NCI-H2196 (cell line): Measurements from ENCODE around the gene DPP4.
"Not testable (repeated sequence)": the region's sequence is repeated elsewhere in the genome, so short reads cannot be mapped to it uniquely, and the experiment has no call there.

Experiments used
- DNase-seq: peaks from one replicate; lab custom pipeline; 2025; ENCODE audit not compliant: unreplicated experiment; lab: John Stamatoyannopoulos, UW

DPP4 gene

GRCh38 chr2:162058973-162059668, 14.9 kb downstream of the DPP4 start:
- DNase-seq = no peak

- DNase-seq = no peak
These were observed 16.6 kb downstream of the DPP4 start for GRCh38 chr2:162057426-162057825.

- DNase-seq = no peak
These were observed 17.1 kb downstream of the DPP4 start for GRCh38 chr2:162056796-162057399.

- no peak for DNase-seq
These were observed 20.2 kb downstream of the DPP4 start for GRCh38 chr2:162053808-162054155.

GRCh38 chr2:162053066-162053807, 20.8 kb downstream of the DPP4 start:
- DNase-seq = no peak

GRCh38 chr2:162050513-162050961, 23.5 kb downstream of the DPP4 start:
- DNase-seq = no peak

- DNase-seq = not testable (repeated sequence)
These were observed 24.9 kb downstream of the DPP4 start for GRCh38 chr2:162049089-162049488.

- DNase-seq = no peak
These were observed 29.4 kb downstream of the DPP4 start for GRCh38 chr2:162044586-162044985.

GRCh38 chr2:162043132-162043531, 30.9 kb downstream of the DPP4 start:
- DNase-seq = no peak

GRCh38 chr2:162041485-162041884, 32.5 kb downstream of the DPP4 start:
- no peak for DNase-seq

- no peak for DNase-seq
These were observed 35.3 kb downstream of the DPP4 start for GRCh38 chr2:162038725-162039124.

GRCh38 chr2:162037886-162038285, 36.1 kb downstream of the DPP4 start:
- no peak for DNase-seq

- no peak for DNase-seq
These were observed 36.8 kb downstream of the DPP4 start for GRCh38 chr2:162037028-162037795.

GRCh38 chr2:162035981-162036380, 38.0 kb downstream of the DPP4 start:
- DNase-seq = no peak

- no peak for DNase-seq
These were observed 43.4 kb downstream of the DPP4 start for GRCh38 chr2:162030363-162031190.

- DNase-seq = no peak
These were observed 44.6 kb downstream of the DPP4 start for GRCh38 chr2:162029287-162029901.

- no peak for DNase-seq
These were observed 45.5 kb downstream of the DPP4 start for GRCh38 chr2:162028511-162028910.

GRCh38 chr2:162025121-162025911, 48.7 kb downstream of the DPP4 start:
- DNase-seq = no peak

- no peak for DNase-seq
These were observed 51.6 kb downstream of the DPP4 start for GRCh38 chr2:162022290-162022945.
